H1 (cell line): ENCODE measurements around the gene FAM53B. TPM values are rescaled to one million over a fixed set of nuclear protein-coding genes. Genes with fewer than 3 reads are reported as not detected.
A peak's percentile ranks its signal among the peaks of the same experiment; 100 is the strongest.

Experiments used
- CTCF ChIA-PET: fragments of 300-600 bp; sonication (Branson Sonifier 250); formaldehyde crosslinking; loops from one replicate; lab custom pipeline; 2021; ENCODE audit not compliant: partially characterized antibody; lab: Charles Lee
- POLR2A ChIA-PET: fragments of 300-600 bp; sonication (Branson Sonifier 250); formaldehyde crosslinking; loops from one replicate; lab custom pipeline; 2021; ENCODE audit warnings: inconsistent platforms; ENCODE audit not compliant: partially characterized antibody; lab: Charles Lee
- DNase-seq, 2 experiments: peaks; one replicate each; pipeline versions ENCODE4 v3.0.0 to v3.0.0-alpha.2; 2010 to 2022; ENCODE audit warnings: low spot score in 2 of 2, low read depth in 1 of 2, mixed read lengths in 1 of 2
- FAIRE-seq: peaks from 2 replicates; lab custom pipeline; 2011; peaks lifted over from hg19 to GRCh38; lab: Jason Lieb, UNC
- H2AFZ ChIP-seq: 2 replicates; pipeline ENCODE4 v1.8.1; 2012; ENCODE audit warnings: low read length, inconsistent platforms
- H2AK5ac ChIP-seq: 2 replicates; pipeline ENCODE4 v1.6.1; 2013; ENCODE audit warnings: low read depth, low read length
- H2BK120ac ChIP-seq: replicated peaks from 2 replicates; pipeline ENCODE3; 2013; ENCODE audit warnings: low read depth, low read length, inconsistent platforms
- H2BK12ac ChIP-seq: 2 replicates; pipeline ENCODE4 v1.6.1; 2013; ENCODE audit warnings: low read depth, low read length
- H2BK15ac ChIP-seq: 2 replicates; pipeline ENCODE4 v1.6.1; 2013; ENCODE audit warnings: low read length
- H2BK20ac ChIP-seq: 2 replicates; pipeline ENCODE4 v1.6.1; 2013; ENCODE audit warnings: low read length
- H2BK5ac ChIP-seq: 2 replicates; pipeline ENCODE4 v1.6.1; 2013; ENCODE audit warnings: low read depth, low read length
- H3K14ac ChIP-seq: 2 replicates; pipeline ENCODE4 v1.6.1; 2013; ENCODE audit warnings: inconsistent platforms; ENCODE audit not compliant: insufficient read length
- H3K18ac ChIP-seq: 2 replicates; pipeline ENCODE4 v1.6.1; 2013; ENCODE audit warnings: low read length; ENCODE audit errors: extremely low read depth
- H3K23ac ChIP-seq: 2 replicates; pipeline ENCODE4 v1.6.1; 2013; ENCODE audit warnings: inconsistent platforms; ENCODE audit not compliant: insufficient read length
- H3K23me2 ChIP-seq: 2 replicates; pipeline ENCODE4 v1.6.1; 2013; ENCODE audit warnings: low read depth, low read length
- H3K27ac ChIP-seq: 2 replicates; pipeline ENCODE4 v1.6.1; 2011; ENCODE audit warnings: low read depth, low read length, inconsistent platforms
- H3K27me3 ChIP-seq, 4 experiments: replicated peaks in 1 of 4; 1 replicate in 1 of 4; 2 replicates in 3 of 4; pipeline versions ENCODE4 v1.6.1 to v1.8.1; 2011 to 2013; ENCODE audit warnings: low read length in 3 of 4, mild to moderate bottlenecking in 3 of 4, inconsistent platforms in 2 of 4, mixed read lengths in 2 of 4, moderate library complexity in 1 of 4; ENCODE audit not compliant: control insufficient read depth in 3 of 4, insufficient read depth in 3 of 4; ENCODE audit errors: extremely low read depth in 1 of 4
- H3K36me3 ChIP-seq, 4 experiments: 2 replicates each; pipeline versions ENCODE4 v1.6.1 to v1.8.1; 2011 to 2013; ENCODE audit warnings: mild to moderate bottlenecking in 4 of 4, low read length in 3 of 4, moderate library complexity in 2 of 4, control low read depth in 1 of 4, inconsistent platforms in 1 of 4; ENCODE audit not compliant: insufficient read depth in 4 of 4, control insufficient read depth in 2 of 4
- H3K4ac ChIP-seq: replicated peaks from 2 replicates; pipeline ENCODE3; 2013; ENCODE audit warnings: low read length, low read depth, mixed read lengths, inconsistent platforms; ENCODE audit not compliant: insufficient read length
- H3K4me1 ChIP-seq, 4 experiments: replicated peaks in 1 of 4; 1 replicate in 1 of 4; 2 replicates in 3 of 4; pipeline versions ENCODE4 v1.6.1 to v1.8.1; 2011 to 2013; ENCODE audit warnings: low read length in 3 of 4, inconsistent platforms in 2 of 4, mixed read lengths in 1 of 4; ENCODE audit not compliant: insufficient read depth in 4 of 4, control insufficient read depth in 3 of 4
- H3K4me2 ChIP-seq, 2 experiments: 2 replicates each; pipeline versions ENCODE4 v1.6.1 to v1.8.1; 2011 to 2013; ENCODE audit warnings: low read depth in 2 of 2, low read length in 2 of 2, control low read depth in 1 of 2, inconsistent platforms in 1 of 2, mild to moderate bottlenecking in 1 of 2; ENCODE audit not compliant: insufficient read depth in 1 of 2
- H3K4me3 ChIP-seq, 4 experiments: fragments of 200-600, 300-600 bp in 1 of 4; sonication (generic), shearing (Covaris generic), sonication (Bioruptor Twin) in 1 of 4; 2 replicates each; pipeline versions ENCODE4 v1.5.1 to v1.8.1; 2011 to 2016; ENCODE audit warnings: low read length in 4 of 4, low read depth in 3 of 4, control low read depth in 2 of 4, inconsistent platforms in 2 of 4, mild to moderate bottlenecking in 2 of 4, mixed read lengths in 1 of 4, moderate library complexity in 1 of 4; ENCODE audit not compliant: insufficient read depth in 2 of 4; ENCODE audit errors: extremely low read depth in 1 of 4
- H3K56ac ChIP-seq: replicated peaks from 2 replicates; pipeline ENCODE3; 2013; ENCODE audit warnings: low read depth, mild to moderate bottlenecking, mixed read lengths, low read length, inconsistent platforms; ENCODE audit not compliant: insufficient read length
- H3K79me1 ChIP-seq: 2 replicates; pipeline ENCODE4 v1.6.1; 2013; ENCODE audit warnings: low read depth, low read length, control low read depth
- H3K79me2 ChIP-seq, 2 experiments: 2 replicates each; pipeline versions ENCODE4 v1.6.1 to v1.8.1; 2012 to 2013; ENCODE audit warnings: low read length in 2 of 2, mild to moderate bottlenecking in 2 of 2, inconsistent platforms in 1 of 2; ENCODE audit not compliant: insufficient read depth in 2 of 2, control insufficient read depth in 1 of 2
- H3K9ac ChIP-seq, 4 experiments: replicated peaks in 1 of 4; 1 replicate in 1 of 4; 2 replicates in 3 of 4; pipeline versions ENCODE4 v1.6.1 to v1.8.1; 2011 to 2013; ENCODE audit warnings: low read depth in 3 of 4, low read length in 3 of 4, control low read depth in 2 of 4, mild to moderate bottlenecking in 2 of 4, moderate library complexity in 2 of 4, inconsistent platforms in 1 of 4; ENCODE audit errors: extremely low read depth in 1 of 4
- H3K9me3 ChIP-seq, 2 experiments: 2 replicates each; pipeline versions ENCODE4 v1.6.1 to v1.8.1; 2012 to 2013; ENCODE audit warnings: mild to moderate bottlenecking in 2 of 2, moderate library complexity in 2 of 2, control low read depth in 1 of 2, inconsistent platforms in 1 of 2, low read depth in 1 of 2, low read length in 1 of 2, mixed read lengths in 1 of 2; ENCODE audit not compliant: insufficient read depth in 2 of 2
- H4K20me1 ChIP-seq, 2 experiments: replicated peaks in 1 of 2; 2 replicates each; pipeline versions ENCODE3 to v1.8.1; 2011 to 2013; ENCODE audit warnings: inconsistent platforms in 2 of 2, low read length in 2 of 2, mild to moderate bottlenecking in 1 of 2; ENCODE audit not compliant: insufficient read depth in 2 of 2, control insufficient read depth in 1 of 2
- H4K5ac ChIP-seq: 2 replicates; pipeline ENCODE4 v1.6.1; 2013; ENCODE audit warnings: low read length, low read depth, mixed read lengths, inconsistent platforms; ENCODE audit not compliant: insufficient read length
- H4K8ac ChIP-seq: 2 replicates; pipeline ENCODE4 v1.8.0; 2013; ENCODE audit warnings: mild to moderate bottlenecking, moderate library complexity, low read length, inconsistent platforms; ENCODE audit not compliant: insufficient read depth; ENCODE audit errors: extremely low read depth
- H4K91ac ChIP-seq: replicated peaks from 2 replicates; pipeline ENCODE3; 2013; ENCODE audit warnings: low read length, mixed read lengths, inconsistent platforms; ENCODE audit not compliant: insufficient read length
- CTCF ChIP-seq, 3 experiments: IDR thresholded peaks; 1 replicate in 2 of 3; 2 replicates in 1 of 3; pipeline versions ENCODE4 v1.5.1 to v1.6.1; 2011; ENCODE audit warnings: low read length in 3 of 3, mild to moderate bottlenecking in 3 of 3, inconsistent platforms in 2 of 3, low read depth in 1 of 3, moderate library complexity in 1 of 3; ENCODE audit not compliant: insufficient read depth in 1 of 3; ENCODE audit errors: control extremely low read depth in 1 of 3
- TBP ChIP-seq: IDR thresholded peaks from 2 replicates; pipeline ENCODE4 v1.6.1; 2011; ENCODE audit warnings: low read depth, low read length, improper control_type of control experiment
- WGBS, 2 experiments: shearing (Covaris generic) in 1 of 2; methylation state at CpG; one replicate each; pipeline versions ENCODE4 v1.1.6 to v1.1.7; 2013 to 2015; ENCODE audit warnings: low lambda C conversion rate in 2 of 2, mixed read lengths in 2 of 2, inconsistent platforms in 1 of 2, low coverage in 1 of 2, missing lambda C conversion rate in 1 of 2; ENCODE audit not compliant: insufficient replicate concordance in 2 of 2, insufficient coverage in 1 of 2, insufficient read length in 1 of 2; ENCODE audit errors: extremely low coverage in 1 of 2, missing lambda C conversion rate in 1 of 2; 5-methylcytosine and 5-hydroxymethylcytosine counted together
- polyA plus RNA-seq, 7 experiments: library from polyadenylated mRNA; depleted of rRNA in 3 of 7; stranded (reverse) in 5 of 7; unstranded in 2 of 7; fragments of >200 nt in 5 of 7; fragments of 200-250 nt in 2 of 7; gene quantifications; 1 replicate in 5 of 7; 2 replicates in 1 of 7; 4 replicates in 1 of 7; pipeline versions ENCODE4 v1.2.1 to v1.2.3, GENCODE V29; 2011 to 2013; ENCODE audit warnings: missing spikeins in 2 of 7, mixed read lengths in 2 of 7
- total RNA-seq: library from RNA; stranded (reverse); fragmentation: NEBNext Ultra II Directional; extraction: Animal tissue kit (Norgen Biotek cat#: 25700); gene quantifications from 2 replicates; pipeline ENCODE4 v1.2.1, GENCODE V29; 2021

The FAM53B gene
- total and polyA plus RNA-seq, 2 of the 8 experiments (the other 6 are each of a cell fraction or from before 2014, with no cell fraction given): 5.3 to 14.4 TPM

- no peak overlapping the region for H4K91ac ChIP-seq
- no peaks in the 10 kb centered on the region for H3K36me3 ChIP-seq
- no peak for FAIRE-seq
- H3K9ac ChIP-seq: peak overlapping the region in 1 of 4 experiments; percentile 28; a peak in 1 of 7 replicates
- WGBS, 2 experiments: 70% methylated on average over 11 of the region's 11 CpGs; no CpG with 5 or more reads in 1 of the 2 experiments
- H2AK5ac ChIP-seq: no peak overlapping the region
- H3K9me3 ChIP-seq: no peaks in the 10 kb centered on the region
- no peak overlapping the region for H4K8ac ChIP-seq
- H3K18ac ChIP-seq: no peak overlapping the region; the same call in 1 of the 2 replicates
- POLR2A ChIA-PET: interaction anchor here (0.8 kb wide), 1 partner anchor 23 kb away, joined by 3 read pairs; no protein-coding TSS in a partner anchor
- H3K56ac ChIP-seq: no peak overlapping the region
- H2BK120ac ChIP-seq: no peak overlapping the region
- H2BK12ac ChIP-seq: no peak overlapping the region
- no peak overlapping the region for H3K4ac ChIP-seq
- no peaks in the 10 kb centered on the region for H3K23me2 ChIP-seq
- 0 out of 2 replicates have a peak overlapping the region, but pooled peaks have one; percentile 27 for H2BK5ac ChIP-seq
- no peak overlapping the region for H3K14ac ChIP-seq
- CTCF ChIA-PET: interaction anchor here (0.6 to 3.3 kb wide), 10 partner anchors 10 to 216 kb away, joined by 3 to 30 read pairs (median 6); no protein-coding TSS in a partner anchor
- H3K79me1 ChIP-seq: no peaks in the 10 kb centered on the region; the same call in 1 of the 2 replicates
- H4K5ac ChIP-seq: no peak overlapping the region
- no peak for TF ChIP-seq TBP
- no peak for TF ChIP-seq CTCF (IDR thresholded peaks at IDR 0.05; ENCODE audit: control extremely low read depth in 1 of 3, insufficient read depth in 1 of 3, low read depth in 1 of 3, low read length in 3 of 3)
- TF ChIP-seq, all 59 proteins: peak for 0
- no peak overlapping the region for H3K4me3 ChIP-seq
- 0 out of 4 replicates have a peak overlapping the region, but pooled peaks of 1 of the 2 experiments have one; percentile 4 for H3K4me2 ChIP-seq
- H3K4me1 ChIP-seq: peaks cover 3 to 21% (median 13%) of the 10 kb centered on the region in 4 experiments; a peak in 6 of 7 replicates
- no peak overlapping the region for H2BK15ac ChIP-seq
- DNase-seq: no peak
- H3K27me3 ChIP-seq: no peaks in the 10 kb centered on the region
- H3K27ac ChIP-seq: no peak overlapping the region
- no peak overlapping the region for H2BK20ac ChIP-seq
- no peak overlapping the region for H3K23ac ChIP-seq
- no peak overlapping the region for H2AFZ ChIP-seq
- no peaks in the 10 kb centered on the region for H3K79me2 ChIP-seq
- peaks cover 3 to 13% of the 10 kb centered on the region in 2 experiments for H4K20me1 ChIP-seq
Observed at GRCh38 chr10:124708922-124709520, 35.2 kb downstream of the FAM53B start.
